Measurements from ENCODE around the gene IFNGR1. TPM values are rescaled to one million over a fixed set of nuclear protein-coding genes. Genes with fewer than 3 reads are reported as not detected.

Gene IFNGR1
- total RNA-seq, 4 donors from 2014 or later: 53.5 to 122 (median 94.9) TPM

DNA sequence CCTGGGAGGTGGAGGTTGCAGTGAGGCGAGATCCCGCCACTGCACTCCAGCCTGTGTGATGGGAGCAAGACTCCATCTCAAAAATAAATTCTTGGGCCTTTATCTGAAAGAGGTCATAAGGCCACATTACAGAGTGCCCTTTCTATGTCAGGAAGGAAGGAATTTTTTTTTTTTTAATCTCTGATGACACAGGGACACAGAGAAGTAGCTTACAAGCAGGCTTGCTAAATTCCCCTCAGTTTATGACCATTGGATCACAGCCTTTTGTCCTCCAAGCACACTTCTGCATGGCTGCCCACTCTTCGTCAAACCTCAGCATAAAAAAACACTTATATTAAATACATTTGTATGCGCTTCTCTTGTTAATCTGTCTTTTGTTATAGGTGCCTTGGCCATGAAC, 7.5 kb upstream of the IFNGR1 start:
- DNase-seq: no peak
- Histone ChIP-seq H3K4me1 (no peaks in the 10 kb centered on the region), H3K36me3 (no peaks in the 10 kb centered on the region), H3K4me3 (no peak overlapping the region), H3K27ac (no peak overlapping the region), H3K27me3 (no peaks in the 10 kb centered on the region), H3K9me3 (no peaks in the 10 kb centered on the region)
- intact Hi-C loops (cut with DNase I; ENCODE audit: low total_unique reads): no loop called here
- TF ChIP-seq, protein P1, sequence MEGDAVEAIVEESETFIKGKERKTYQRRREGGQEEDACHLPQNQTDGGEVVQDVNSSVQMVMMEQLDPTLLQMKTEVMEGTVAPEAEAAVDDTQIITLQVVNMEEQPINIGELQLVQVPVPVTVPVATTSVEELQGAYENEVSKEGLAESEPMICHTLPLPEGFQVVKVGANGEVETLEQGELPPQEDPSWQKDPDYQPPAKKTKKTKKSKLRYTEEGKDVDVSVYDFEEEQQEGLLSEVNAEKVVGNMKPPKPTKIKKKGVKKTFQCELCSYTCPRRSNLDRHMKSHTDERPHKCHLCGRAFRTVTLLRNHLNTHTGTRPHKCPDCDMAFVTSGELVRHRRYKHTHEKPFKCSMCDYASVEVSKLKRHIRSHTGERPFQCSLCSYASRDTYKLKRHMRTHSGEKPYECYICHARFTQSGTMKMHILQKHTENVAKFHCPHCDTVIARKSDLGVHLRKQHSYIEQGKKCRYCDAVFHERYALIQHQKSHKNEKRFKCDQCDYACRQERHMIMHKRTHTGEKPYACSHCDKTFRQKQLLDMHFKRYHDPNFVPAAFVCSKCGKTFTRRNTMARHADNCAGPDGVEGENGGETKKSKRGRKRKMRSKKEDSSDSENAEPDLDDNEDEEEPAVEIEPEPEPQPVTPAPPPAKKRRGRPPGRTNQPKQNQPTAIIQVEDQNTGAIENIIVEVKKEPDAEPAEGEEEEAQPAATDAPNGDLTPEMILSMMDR (IDR thresholded peaks at IDR 0.05): no peak
- no peak for TF ChIP-seq POLR2A (IDR thresholded peaks at IDR 0.05)

DNA sequence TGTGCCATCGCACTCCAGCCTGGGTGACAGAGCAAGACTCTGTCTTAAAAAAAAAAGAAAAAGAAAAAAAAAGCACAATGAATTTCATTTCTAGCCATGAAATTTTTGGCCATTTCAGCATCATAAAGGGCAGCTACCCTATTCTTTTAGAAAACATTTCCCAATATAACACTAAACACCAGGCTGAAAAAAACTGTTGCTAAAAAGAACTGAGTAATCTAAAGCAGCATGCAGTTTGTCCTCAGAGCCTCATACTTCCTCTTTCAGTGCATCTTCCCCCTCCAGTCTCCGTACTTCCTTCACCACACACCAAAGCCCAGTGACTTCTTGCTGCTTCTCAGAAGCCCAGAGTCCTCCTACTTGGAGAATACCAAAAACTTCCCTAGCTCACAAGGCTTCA, 5.6 kb upstream of the IFNGR1 start:
- H3K27ac ChIP-seq: no peak overlapping the region
- no peaks in the 10 kb centered on the region for H3K9me3 ChIP-seq
- no peaks in the 10 kb centered on the region for H3K27me3 ChIP-seq
- DNase-seq: no peak
- TF ChIP-seq, protein P1 (IDR thresholded peaks at IDR 0.05): no peak
- TF ChIP-seq POLR2A (IDR thresholded peaks at IDR 0.05): no peak
- no peaks in the 10 kb centered on the region for H3K36me3 ChIP-seq
- no peak overlapping the region for H3K4me3 ChIP-seq
- intact Hi-C loops (cut with DNase I; ENCODE audit: low total_unique reads): no loop called here
- H3K4me1 ChIP-seq: no peaks in the 10 kb centered on the region

DNA sequence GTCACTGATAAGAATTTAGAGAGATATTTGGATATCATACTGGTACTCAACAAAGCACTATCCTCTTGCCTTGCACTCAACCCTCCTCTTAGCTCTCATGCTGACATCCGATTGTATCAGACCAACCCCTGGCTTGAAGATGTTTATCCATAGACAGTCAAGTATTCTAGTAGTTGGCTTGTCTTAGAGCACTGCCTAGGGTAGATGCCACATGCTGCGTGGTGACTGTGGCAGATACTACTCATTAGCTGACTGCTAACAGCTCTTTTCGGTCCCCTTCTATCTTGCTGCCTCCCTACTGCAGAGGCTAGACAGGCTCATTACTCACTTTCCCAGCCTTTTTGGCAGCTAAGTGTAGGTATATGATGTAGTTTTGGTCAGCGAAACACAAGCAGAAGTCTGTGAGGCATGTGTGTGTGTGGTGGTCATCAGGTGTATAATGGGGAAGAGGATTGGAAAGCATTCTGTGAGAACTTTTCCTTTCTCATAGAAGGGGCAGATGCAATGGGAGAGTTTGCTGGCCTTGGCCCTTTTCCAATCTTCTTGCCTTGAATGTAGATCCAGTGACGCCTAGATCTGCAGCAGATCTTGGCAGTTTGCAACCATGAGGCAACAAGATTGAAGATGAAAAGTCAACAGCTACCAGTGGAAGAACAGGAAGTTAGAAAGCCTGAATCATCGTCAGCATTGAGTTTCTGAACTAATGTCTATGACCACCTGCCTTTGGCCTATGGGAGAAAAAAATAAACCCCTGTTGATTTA, 4.4 kb upstream of the IFNGR1 start:
- TF ChIP-seq, protein P1 (IDR thresholded peaks at IDR 0.05): no peak
- TF ChIP-seq POLR2A (IDR thresholded peaks at IDR 0.05): no peak
- Histone ChIP-seq H3K27me3 (no peaks in the 10 kb centered on the region), H3K27ac (no peak overlapping the region)

DNA sequence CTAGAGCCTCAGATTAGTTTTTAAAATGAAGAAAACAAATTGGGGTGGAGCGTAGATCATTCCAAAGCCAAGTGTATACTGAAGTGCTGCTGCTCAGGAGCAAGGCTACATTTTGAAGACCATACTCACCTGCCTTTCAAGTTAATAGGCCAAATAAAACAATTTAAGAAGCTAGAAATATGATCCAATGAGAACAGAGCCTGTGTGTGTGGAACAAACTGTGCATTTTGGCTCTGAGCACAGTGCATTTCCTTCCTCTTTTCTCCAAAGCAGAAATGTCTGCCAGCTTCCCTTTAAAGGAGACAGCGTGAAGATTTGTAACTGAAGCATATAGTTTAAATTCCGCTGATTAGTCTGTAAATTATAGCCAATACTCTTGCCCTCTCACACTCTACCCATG, 3.2 kb upstream of the IFNGR1 start:
- Histone ChIP-seq H3K4me1 (no peaks in the 10 kb centered on the region), H3K36me3 (no peaks in the 10 kb centered on the region), H3K27ac (peak overlapping the region; percentile 30 to 66)

More for the DNA sequence above, 4.4 kb upstream of the IFNGR1 start:
- intact Hi-C loops (cut with DNase I; ENCODE audit: low total_unique reads): no loop called here
- no peak for DNase-seq
- Histone ChIP-seq H3K4me3 (no peak overlapping the region), H3K9me3 (no peaks in the 10 kb centered on the region), H3K4me1 (no peaks in the 10 kb centered on the region), H3K36me3 (no peaks in the 10 kb centered on the region)

DNA sequence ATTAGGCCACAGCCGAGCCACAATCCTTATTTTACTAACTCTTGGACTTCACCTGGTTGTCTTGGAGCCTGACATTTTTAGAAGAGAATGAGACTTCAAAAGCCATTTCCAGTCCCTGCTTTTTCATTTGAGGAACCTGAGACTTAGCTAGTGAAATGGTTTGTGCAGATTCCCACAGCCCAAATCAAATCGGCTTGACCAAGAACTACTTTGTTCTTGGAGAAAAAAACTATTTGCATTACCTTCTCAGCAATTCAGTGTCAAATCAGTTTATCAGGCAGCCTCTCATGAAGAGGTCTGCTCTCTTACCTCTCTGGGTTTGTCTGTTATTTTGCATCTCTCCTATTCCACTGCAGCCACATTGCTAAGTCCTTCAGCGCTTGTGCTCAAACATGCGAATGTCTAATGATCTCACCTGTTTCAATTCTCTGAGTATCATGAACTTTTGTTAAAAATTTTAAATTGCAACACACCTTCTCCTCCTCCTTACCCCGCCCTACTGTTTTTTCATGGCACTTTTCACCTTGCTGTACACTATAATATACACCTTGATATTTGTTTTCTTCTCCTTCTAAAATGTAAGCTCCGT, 573 bp upstream of the IFNGR1 start:
- no peaks in the 10 kb centered on the region for H3K4me1 ChIP-seq
- peak overlapping the region; percentile 94 to 97 for H3K27ac ChIP-seq
- peak overlapping the region; percentile 83 to 84 for H3K4me3 ChIP-seq
- TF ChIP-seq POLR2A (IDR thresholded peaks at IDR 0.05): no peak
- TF ChIP-seq, protein P1 (IDR thresholded peaks at IDR 0.05): no peak
- no peaks in the 10 kb centered on the region for H3K36me3 ChIP-seq
- no peaks in the 10 kb centered on the region for H3K9me3 ChIP-seq
- intact Hi-C loops (cut with DNase I; ENCODE audit: low total_unique reads): no loop called here
- DNase-seq: no peak
- H3K27me3 ChIP-seq: no peaks in the 10 kb centered on the region

More for the DNA sequence above, 3.2 kb upstream of the IFNGR1 start:
- peak in 1 of 2 donors; percentile 16 for TF ChIP-seq POLR2A (IDR thresholded peaks at IDR 0.05)
- TF ChIP-seq, protein P1 (IDR thresholded peaks at IDR 0.05): no peak
- intact Hi-C loops (cut with DNase I; ENCODE audit: low total_unique reads): no loop called here
- Histone ChIP-seq H3K9me3 (no peaks in the 10 kb centered on the region), H3K4me3 (no peak overlapping the region), H3K27me3 (no peaks in the 10 kb centered on the region)
- no peak for DNase-seq

All from uterus (tissue), 4 donors.